ENCODE measurements around the gene ST6GALNAC1. TPM values are rescaled to one million over a fixed set of nuclear protein-coding genes. Genes with fewer than 3 reads are reported as not detected.

The ST6GALNAC1 gene
- total and polyA plus RNA-seq, 2 of the 13 experiments (the other 11 are each of a cell fraction or from before 2014, with no cell fraction given) = not detected

DNA sequence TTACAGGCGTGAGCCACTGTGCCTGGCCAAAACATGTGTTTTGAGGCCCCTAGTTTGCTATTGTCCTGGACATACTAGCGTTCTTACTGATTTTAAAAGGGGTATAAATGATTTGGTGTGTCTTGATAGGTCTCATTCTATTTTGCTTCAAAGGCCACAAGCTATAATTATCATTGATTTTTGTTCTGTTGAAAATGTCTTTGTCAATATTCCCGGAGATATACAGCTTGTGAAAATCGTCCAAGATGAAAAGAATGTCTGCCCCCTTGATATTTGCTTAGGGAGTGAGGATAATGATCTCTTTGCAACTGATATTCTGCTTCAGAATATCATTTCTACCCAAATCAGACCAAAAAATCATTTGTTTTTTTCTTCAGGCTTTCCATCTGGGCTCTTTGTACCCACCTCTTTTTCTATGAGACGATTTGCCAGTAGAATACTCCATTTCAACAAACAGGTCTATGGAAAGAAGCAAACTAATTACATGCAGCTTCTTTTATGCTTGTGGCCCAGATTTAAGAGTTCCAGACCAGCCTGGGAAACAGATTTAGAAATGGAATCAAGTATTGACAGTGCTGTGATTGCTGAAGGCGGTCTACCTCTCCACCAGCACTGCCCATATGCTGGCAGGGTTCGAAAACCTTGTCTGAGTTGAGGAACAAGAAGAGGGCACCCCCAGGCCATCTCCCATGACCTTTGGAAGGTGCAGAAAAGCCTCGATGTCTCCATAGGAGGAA, 14.1 kb upstream of the ST6GALNAC1 start (continued):
- TF ChIP-seq ZNF841 (CRISPR knock-in tag; IDR thresholded peaks at IDR 0.05; ENCODE audit: borderline replicate concordance) (no peak), PRDM4 (CRISPR knock-in tag; IDR thresholded peaks at IDR 0.05; ENCODE audit: borderline replicate concordance) (no peak), LCORL (IDR thresholded peaks at IDR 0.05) (no peak), LCORL (CRISPR knock-in tag; IDR thresholded peaks at IDR 0.05) (no peak), MXI1 (IDR thresholded peaks at IDR 0.05; ENCODE audit: borderline replicate concordance, low read depth, low read length) (no peak), DMTF1 (CRISPR knock-in tag; IDR thresholded peaks at IDR 0.05) (no peak), KLF13 (CRISPR knock-in tag; IDR thresholded peaks at IDR 0.05) (no peak), JUNB (CRISPR knock-in tag; IDR thresholded peaks at IDR 0.05; ENCODE audit: borderline replicate concordance) (no peak), TBX2 (CRISPR knock-in tag; IDR thresholded peaks at IDR 0.05; ENCODE audit: borderline replicate concordance) (0 out of 2 replicates have a peak, but pooled peaks have one; percentile 31), FOXK2 (IDR thresholded peaks at IDR 0.05) (no peak), YY1 (IDR thresholded peaks at IDR 0.05; ENCODE audit: insufficient read depth, insufficient replicate concordance, low read depth, low read length) (no peak), ZNF263 (CRISPR knock-in tag; IDR thresholded peaks at IDR 0.05) (no peak), MED8 (CRISPR knock-in tag; IDR thresholded peaks at IDR 0.05; ENCODE audit: insufficient replicate concordance) (no peak), ETV5 (CRISPR knock-in tag; IDR thresholded peaks at IDR 0.05; ENCODE audit: borderline replicate concordance) (no peak), ZNF143 (CRISPR knock-in tag; IDR thresholded peaks at IDR 0.05) (no peak), ZBTB46 (CRISPR knock-in tag; IDR thresholded peaks at IDR 0.05; ENCODE audit: borderline replicate concordance) (no peak), RBAK (CRISPR knock-in tag; IDR thresholded peaks at IDR 0.05) (no peak)
- TF ChIP-seq, protein P1, sequence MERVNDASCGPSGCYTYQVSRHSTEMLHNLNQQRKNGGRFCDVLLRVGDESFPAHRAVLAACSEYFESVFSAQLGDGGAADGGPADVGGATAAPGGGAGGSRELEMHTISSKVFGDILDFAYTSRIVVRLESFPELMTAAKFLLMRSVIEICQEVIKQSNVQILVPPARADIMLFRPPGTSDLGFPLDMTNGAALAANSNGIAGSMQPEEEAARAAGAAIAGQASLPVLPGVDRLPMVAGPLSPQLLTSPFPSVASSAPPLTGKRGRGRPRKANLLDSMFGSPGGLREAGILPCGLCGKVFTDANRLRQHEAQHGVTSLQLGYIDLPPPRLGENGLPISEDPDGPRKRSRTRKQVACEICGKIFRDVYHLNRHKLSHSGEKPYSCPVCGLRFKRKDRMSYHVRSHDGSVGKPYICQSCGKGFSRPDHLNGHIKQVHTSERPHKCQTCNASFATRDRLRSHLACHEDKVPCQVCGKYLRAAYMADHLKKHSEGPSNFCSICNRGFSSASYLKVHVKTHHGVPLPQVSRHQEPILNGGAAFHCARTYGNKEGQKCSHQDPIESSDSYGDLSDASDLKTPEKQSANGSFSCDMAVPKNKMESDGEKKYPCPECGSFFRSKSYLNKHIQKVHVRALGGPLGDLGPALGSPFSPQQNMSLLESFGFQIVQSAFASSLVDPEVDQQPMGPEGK (CRISPR knock-in tag; IDR thresholded peaks at IDR 0.05) = no peak

Measured in HepG2 (cell line).